Inferior parietal cortex (tissue), 1 donor: ENCODE results near the gene TMPRSS12.
A peak's percentile ranks its signal among the peaks of the same experiment; 100 is the strongest.
"Not testable (repeated sequence)": the region's sequence is repeated elsewhere in the genome, so short reads cannot be mapped to it uniquely, and the experiment has no call there.

Experiments used
- DNase-seq: peaks from one replicate; pipeline ENCODE4 v3.0.0-alpha.2; 2016; ENCODE audit errors: extremely low spot score

TMPRSS12 gene, protein sequence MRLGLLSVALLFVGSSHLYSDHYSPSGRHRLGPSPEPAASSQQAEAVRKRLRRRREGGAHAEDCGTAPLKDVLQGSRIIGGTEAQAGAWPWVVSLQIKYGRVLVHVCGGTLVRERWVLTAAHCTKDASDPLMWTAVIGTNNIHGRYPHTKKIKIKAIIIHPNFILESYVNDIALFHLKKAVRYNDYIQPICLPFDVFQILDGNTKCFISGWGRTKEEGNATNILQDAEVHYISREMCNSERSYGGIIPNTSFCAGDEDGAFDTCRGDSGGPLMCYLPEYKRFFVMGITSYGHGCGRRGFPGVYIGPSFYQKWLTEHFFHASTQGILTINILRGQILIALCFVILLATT

DNA sequence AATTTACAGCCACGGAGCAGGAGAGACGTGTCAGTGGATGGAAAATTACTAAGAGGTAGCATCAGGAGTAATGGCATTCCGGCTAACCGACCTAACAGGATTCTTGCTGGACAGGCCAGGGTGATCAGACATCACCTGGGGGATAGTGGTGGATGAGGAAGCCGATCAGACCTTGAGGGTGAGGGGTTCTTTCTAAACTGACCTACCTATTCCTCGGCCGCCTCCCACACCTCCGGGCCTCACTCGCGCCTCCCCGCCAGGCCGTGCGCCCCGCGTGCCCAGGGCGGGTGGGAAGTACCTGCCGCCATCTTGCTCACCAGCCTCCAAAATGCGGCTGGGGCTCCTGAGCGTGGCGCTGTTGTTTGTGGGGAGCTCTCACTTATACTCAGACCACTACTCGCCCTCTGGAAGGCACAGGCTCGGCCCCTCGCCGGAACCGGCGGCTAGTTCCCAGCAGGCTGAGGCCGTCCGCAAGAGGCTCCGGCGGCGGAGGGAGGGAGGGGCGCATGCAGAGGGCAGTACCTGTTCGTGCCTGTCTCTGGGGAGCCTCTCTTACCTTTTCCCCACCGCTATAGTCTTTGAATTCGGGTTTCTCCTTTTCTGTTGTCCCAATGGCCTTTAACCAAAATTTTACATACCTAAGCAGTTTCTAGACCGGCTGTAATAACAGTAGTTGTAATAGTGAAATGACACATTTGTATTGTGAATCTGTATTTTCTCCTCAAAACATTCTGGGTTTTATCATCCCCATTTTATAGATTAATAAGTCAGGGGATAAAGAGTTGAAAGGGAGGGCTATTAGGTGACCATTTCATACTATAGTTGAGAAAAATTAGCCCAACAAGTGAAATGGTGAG, at the start of gene TMPRSS12:
Gene TMPRSS12 (plus strand): TSS at position 290 of the 857 bp plus-strand sequence. CDS start 39 bp downstream, at position 329.
- DNase-seq, result no peak

DNA sequence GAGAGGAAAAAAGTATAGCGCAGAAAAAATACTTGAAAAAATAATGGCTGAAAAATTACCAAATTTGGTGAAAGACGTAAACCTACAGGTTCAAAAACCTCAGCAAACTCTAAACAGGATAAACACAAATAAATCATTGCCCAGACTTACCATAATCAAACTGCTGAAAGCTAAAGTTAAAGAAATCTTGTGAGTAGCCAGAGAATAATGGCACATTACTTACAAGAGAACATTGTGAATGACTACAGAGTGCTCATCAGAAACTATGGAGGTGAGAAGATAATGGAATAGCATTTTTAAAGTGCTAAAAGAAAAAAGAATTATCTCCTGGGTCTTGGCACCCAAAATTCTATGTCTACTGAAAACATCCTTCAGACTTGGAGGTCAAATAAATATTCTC, 42.8 kb upstream of the TMPRSS12 start:
- DNase-seq, result no peak

- no peak for DNase-seq
Observed at GRCh38 chr12:50803230-50803875, 39.4 kb upstream of the TMPRSS12 start.

DNA sequence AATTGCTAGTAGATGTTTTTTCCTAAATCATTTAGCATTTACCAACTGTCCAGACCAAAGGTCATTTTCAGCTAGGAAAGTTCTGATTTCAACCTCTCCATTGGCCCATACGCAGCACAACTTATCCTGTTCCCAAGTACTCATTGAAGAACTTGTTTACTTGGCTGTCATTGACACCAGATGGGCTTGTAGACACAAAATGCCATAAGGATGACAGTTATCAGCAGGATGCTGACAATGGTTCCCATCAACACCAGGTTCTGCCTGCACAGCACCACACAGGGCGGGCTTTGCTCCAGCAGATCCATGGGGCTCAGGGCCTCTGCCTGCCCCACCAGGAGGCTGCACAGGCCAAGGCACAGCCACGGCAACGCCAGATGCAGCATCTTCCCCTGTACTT, 36.5 kb upstream of the TMPRSS12 start:
- DNase-seq, result no peak

GRCh38 chr12:50809131-50809530, 33.6 kb upstream of the TMPRSS12 start:
- DNase-seq, result not testable (repeated sequence)

- not testable (repeated sequence) for DNase-seq
Observed at GRCh38 chr12:50814921-50815320, 27.8 kb upstream of the TMPRSS12 start.

DNA sequence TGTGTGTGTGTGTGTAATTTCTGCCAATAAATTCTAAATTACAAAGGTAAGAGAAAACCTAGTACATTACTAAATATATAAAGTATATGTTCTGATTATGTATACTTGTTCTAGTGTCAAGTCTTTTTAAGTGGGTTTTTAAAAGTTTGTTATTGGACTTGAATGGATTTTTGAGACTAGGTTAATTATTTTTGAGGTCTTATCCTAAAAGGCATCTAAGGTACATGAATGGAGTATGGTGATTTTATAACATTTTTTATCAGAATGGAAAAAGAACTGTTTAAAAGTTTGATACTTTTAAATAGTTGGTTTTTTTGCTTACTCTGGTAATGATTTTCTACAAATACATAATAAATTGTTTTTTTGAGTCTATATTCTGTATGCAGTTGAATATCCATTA, 22.5 kb upstream of the TMPRSS12 start:
- no peak for DNase-seq

- DNase-seq, result no peak
Observed at GRCh38 chr12:50822082-50822481, 20.6 kb upstream of the TMPRSS12 start.

DNA sequence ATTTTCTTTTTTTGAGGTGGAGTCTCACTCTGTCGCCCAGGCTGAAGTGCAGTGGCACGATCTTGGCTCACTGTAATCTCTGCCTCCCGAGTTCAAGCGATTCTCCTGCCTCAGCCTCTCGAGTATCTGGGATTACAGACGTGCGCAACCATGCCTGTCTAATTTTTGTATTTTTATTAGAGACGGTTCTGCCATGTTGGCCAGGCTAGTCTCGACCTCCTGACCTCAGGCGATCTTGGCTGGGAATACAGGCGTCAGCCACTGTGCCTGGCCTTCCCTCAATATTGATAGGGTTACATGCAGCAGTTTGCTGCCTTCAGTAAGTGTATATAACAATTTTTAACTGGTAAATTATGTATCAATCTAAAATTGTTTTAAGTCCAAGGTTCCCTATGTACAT, 19.0 kb upstream of the TMPRSS12 start:
- not testable (repeated sequence) for DNase-seq

DNA sequence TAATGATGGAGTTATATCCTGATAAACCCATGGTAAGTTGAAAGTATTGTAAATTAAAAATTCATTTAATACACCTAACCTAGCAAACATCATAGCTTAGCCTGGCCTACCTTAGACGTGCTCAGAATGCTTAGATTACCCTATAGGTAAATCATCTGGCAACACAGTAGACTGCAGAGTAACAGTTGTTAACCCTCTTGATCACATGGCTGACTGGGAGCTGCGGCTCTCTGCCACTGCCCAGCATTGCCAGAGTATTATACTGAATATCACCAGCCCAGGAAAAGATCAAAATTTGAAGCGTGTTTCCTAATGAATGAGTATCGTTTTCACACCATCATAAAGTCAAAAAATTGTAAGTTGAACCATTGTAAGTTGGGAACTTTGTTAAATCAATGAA, 17.8 kb upstream of the TMPRSS12 start:
- DNase-seq, result no peak

DNA sequence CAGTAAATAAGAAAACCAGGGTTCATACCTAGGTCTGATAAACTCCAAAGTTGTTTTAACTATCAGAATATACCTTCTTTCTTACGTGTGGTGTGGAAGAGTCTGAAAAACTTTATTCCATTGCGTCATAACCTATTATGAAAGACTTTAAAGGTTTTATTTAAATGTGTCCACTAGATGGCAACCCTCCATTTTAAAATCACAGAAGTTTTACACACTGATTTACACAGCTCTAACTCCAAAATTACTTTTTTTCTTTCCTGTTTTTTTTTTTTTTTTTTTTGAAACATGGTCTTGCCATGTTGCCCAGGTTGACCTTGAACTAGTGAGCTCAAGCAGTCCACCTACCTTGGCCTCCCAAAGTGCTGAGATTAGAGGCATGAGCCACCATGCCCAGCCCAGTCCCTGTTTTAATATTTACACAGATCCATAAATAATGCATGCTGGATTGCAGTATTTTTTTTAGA, 17.3 kb upstream of the TMPRSS12 start:
- DNase-seq, result peak; percentile 82

DNA sequence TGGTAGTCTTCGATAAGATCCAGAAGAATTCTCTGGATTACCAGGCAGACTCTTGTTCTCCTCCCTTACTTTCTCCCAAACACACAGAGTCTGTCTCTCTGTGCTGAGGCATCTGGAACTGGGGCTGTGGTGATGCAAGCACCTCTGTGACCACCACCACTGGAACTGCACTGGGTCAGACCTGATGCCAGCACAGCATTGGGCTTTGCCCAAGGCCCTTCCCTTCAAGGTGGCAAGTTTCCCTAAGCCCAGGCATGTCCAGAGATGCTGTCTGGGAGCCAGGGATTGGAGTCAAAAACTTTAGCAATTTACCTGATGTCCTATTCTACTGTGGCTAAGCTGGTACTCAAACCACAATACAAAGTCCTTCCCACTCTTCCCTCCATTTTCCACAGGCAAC, 14.6 kb upstream of the TMPRSS12 start:
- DNase-seq, result no peak

DNA sequence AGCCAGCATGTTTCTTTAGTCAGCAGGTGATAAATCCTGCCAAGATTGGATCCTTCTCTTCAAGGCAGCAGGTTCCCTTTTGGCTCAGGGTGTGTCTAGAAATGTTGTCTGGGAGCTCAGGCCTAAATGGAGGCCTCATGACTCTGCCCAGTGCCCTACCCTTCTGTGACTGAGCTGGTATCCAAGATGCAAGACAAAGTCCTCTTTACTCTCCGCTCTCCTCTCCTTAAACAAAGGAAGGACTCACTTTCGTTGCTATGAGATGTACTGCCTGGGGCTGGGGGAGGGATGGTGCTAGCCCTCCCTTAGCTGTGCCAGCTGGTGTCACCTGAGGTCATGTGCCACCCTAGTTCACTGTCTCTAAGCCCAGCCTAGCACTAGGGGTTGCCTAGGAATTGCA, 13.8 kb upstream of the TMPRSS12 start:
- no peak for DNase-seq

DNA sequence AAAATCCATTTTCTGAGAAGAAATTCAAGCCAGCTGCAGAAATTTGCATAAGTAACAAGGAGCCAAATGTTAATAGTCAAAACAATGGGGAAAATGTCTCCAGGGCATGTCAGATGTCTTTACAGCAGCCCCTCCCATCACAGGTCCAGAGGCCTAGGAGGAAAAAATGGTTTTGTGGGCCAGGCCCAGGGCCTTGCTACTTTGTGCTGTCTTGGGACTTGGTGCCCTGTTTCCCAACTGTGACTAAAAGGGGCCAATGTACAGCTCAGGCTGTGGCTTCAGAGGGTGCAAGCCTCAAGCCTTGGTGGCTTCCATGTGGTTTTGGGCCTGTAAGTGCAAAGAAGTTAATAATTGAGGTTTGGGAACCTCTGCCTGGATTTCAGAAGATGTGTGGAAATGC, 8.9 kb upstream of the TMPRSS12 start:
- not testable (repeated sequence) for DNase-seq

GRCh38 chr12:50839042-50839441, 3.7 kb upstream of the TMPRSS12 start:
- DNase-seq, result peak; percentile 20

DNA sequence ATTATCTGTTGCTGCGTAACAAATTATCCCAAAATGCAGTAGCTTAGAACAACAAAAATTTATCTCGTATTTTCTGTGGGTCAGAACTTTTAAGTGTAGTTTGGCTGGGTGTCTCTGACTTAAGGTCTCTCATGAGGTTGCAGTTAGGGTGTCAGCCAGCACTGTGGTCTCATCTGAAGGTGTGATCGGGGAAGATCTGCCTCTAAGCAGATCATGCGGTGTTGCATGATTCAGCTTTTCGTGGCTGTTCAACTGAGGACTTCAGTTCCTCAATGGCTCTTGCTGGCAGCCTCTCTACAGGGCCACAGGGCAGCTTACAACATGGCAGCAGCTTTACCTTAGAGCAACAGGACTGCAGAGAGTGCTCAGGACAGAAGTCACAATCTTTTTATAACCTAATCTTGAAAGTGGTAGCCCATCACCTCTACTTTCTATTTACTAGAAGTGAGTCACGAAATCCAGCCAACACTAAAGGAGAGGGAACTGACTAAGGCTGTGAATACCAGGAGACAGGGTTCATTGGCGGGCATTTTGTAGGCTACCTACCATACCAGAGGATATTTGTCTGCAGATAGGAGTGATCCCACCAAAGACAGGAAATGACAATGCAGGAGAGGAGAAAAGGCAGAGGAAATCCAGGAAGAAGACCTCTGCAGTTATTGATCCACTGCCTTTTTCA, 1.8 kb upstream of the TMPRSS12 start:
- DNase-seq, result no peak

DNA sequence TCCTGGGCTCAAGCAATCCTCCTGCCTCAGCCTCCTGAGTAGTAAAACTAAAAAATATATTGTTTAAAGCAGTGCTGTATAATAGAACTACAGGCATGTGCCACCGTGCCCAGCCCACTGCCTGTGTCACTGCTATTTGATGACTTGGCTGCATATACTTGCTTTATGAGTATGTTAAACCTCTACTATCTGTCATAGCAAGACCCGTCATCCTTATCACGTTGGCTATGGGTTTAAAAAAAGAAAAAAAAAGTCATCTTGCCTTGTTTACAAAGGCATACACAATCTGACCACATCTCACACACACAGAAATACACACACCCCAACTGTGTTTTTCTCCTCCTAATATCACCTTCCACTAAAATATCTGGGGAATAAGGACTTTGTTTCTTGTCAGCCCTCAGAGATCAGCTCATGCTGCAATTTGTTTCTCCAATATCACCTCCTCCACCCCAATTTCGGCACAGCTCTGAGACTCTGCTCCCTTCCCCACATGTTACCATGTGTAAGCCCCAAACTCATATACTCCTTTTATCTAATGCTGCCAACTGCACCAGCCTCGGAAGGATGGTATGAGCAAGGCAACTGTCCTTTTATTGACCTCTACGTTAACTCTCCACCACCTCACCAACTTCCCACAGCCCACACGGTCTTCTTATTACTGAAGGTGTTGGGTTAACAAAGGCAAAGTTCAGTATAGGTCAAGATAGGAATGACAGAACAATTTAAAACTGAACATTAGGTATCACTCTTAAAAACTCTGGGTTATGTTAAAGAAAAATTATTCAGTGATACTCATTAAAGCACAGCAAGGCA, 802 bp upstream of the TMPRSS12 start:
- DNase-seq, result no peak

DNA sequence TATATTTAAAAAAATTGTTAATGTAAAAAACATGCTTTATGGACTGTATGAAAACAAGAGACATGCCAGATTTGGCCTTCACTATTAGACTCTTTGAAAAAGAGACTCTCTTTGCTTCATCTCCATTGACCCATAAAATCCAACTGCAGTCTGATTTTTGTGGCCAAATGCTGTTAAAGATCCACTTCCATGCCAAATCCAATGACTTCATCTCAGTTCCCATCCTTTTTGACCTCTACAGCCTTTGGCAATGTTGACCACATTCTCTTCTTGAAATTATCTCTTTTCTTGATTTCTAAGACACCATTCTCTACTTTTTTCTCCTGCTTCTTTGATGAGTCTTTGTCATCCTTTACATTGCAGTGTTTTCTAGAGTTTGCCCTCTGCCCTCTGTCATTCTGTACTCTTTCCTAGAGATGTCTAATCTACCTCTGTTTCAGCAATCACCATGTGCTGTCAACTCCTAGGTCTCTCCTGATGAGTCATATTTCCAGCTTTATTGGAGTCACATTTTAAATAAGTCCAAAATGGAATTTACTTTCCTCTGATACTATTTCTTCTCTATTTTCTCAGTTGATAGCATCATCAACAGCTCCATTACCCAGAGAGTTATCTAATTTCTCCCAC, 2.4 kb downstream of the TMPRSS12 start:
- DNase-seq, result no peak

DNA sequence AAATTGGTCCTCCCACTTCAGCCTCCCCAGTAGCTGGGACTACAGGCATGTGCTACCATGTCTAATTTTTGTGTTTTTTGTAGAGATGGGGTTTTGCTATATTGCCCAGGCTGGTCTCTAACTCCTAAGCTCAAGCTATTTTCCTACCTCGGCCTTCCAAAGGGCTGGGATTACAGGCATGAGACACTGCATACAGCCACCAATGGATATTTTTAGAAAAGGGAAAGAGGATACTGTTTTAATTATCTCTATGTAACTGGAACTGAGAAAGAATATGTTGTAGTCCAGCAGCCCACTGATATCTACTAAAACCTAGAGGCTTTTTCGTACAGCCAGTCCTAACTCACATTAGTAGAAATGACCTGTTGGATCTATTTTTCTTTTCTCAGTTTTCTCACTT, 6.2 kb downstream of the TMPRSS12 start:
- no peak for DNase-seq

DNA sequence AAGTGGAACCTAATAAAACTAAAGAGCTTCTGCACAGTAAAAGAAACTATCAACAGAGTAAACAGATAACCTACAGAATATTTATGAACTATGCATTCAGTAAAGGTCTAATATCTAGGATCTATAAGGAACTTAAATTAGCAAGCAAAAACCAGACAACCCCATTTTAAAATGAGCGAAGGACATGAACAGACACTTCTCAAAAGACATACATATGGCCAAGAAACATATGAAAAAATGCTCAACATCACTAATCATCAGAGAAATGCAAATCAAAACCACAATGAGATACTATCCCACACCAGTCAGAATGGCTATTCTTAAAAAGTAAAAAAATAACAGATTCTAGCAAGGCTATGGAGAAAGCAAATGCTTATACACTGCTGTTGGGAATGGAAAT, 12.5 kb downstream of the TMPRSS12 start:
- not testable (repeated sequence) for DNase-seq
